Stimulated activated naive CD8-positive, alpha-beta T cell treated with anti-CD3 and anti-CD28 coated beads, Interleukin-15, amount 100 ng/mL, for 72 hours (primary cell): ENCODE results near the gene C19orf12.
"Not testable (repeated sequence)": the region's sequence is repeated elsewhere in the genome, so short reads cannot be mapped to it uniquely, and the experiment has no call there.

Experiments
- ATAC-seq: fragments of 150-1000 bp; cut with Tn5 transposase; 2 replicates; pipeline ENCODE4 v1.10.0; 2021; ENCODE audit warnings: mild to moderate bottlenecking, moderate library complexity
- DNase-seq, 2 donors: peaks; one replicate each; pipeline ENCODE4 v3.0.0; 2021 to 2022
- H3K27ac Mint-ChIP-seq, 2 donors: one replicate each; pipeline ENCODE4 v1.8.0; 2022; ENCODE audit warnings: mild to moderate bottlenecking in 2 of 2, mixed read lengths in 2 of 2, moderate library complexity in 2 of 2
- H3K27me3 Mint-ChIP-seq: one replicate; pipeline ENCODE4 v1.8.0; 2022; ENCODE audit warnings: mixed read lengths
- H3K4me1 Mint-ChIP-seq: one replicate; pipeline ENCODE4 v1.8.0; 2022; ENCODE audit warnings: mild to moderate bottlenecking, mixed read lengths
- H3K4me3 Mint-ChIP-seq, 2 donors: one replicate each; pipeline ENCODE4 v1.8.0; 2022; ENCODE audit warnings: mild to moderate bottlenecking in 2 of 2, mixed read lengths in 2 of 2, moderate library complexity in 1 of 2
- H3K9me3 Mint-ChIP-seq, 2 donors: one replicate each; pipeline ENCODE4 v1.8.0; 2022; ENCODE audit warnings: mixed read lengths in 2 of 2

C19orf12 gene

DNA sequence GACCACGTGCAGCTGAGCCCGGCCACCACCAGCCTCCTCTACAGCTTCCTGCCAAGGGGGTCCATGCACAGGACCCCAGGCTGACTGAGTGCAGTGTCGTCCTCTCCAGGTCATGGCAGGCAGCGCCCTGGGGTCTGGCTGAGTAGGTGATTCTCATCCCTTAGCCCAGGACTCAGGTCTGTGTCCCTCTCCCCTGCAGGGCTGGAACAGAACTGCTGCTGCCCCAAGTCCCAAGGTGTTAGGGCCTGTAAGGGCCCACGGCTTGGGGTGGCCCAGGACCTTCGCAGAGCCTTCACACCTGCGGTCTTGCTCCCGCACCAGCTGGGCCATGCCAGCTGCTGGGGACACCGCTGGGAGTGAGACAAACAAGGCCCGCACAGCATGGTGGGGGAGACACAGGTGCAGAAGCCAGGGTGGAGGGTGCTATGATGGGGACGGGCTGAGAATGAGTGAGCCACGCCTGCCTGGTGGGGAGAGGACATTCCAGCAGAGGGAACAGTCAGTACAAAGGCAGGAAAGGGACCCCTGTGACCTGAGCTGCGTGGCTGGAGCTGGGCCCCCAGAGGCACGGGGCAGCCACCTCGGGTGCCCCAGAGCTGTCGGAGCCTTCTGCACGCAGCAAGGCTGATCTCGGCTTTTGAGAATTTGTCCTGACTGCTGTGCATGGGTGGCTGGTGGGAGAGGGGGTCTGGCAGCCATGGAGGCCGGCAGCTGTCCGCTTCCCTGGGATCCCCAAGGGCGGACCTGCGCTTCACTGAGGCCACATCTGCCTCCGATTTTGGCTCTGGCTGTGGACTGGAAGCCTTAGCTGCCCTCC is 37.9 kb downstream of the C19orf12 start:
- Mint-ChIP-seq H3K4me3 (no peak overlapping the region), H3K9me3 (no peaks in the 10 kb centered on the region), H3K27ac (peak overlapping the region in 1 of 2 donors; percentile 77), H3K4me1 (peaks cover 91% of the 10 kb centered on the region), H3K27me3 (no peaks in the 10 kb centered on the region)
- ATAC-seq, result no peak
- DNase-seq, result no peak

- DNase-seq (no peak), ATAC-seq (no peak)
- Mint-ChIP-seq H3K9me3 (no peaks in the 10 kb centered on the region), H3K27me3 (no peaks in the 10 kb centered on the region), H3K4me3 (no peak overlapping the region), H3K27ac (peak overlapping the region in 1 of 2 donors; percentile 63), H3K4me1 (peaks cover 91% of the 10 kb centered on the region)
Observed at GRCh38 chr19:29676586-29676985, 38.5 kb downstream of the C19orf12 start.

GRCh38 chr19:29675650-29676186 is 39.3 kb downstream of the C19orf12 start:
- Mint-ChIP-seq H3K9me3 (no peaks in the 10 kb centered on the region), H3K27ac (peak overlapping the region in 1 of 2 donors; percentile 34), H3K4me3 (no peak overlapping the region), H3K4me1 (peaks cover 91% of the 10 kb centered on the region), H3K27me3 (no peaks in the 10 kb centered on the region)
- ATAC-seq (no peak), DNase-seq (no peak)

DNA sequence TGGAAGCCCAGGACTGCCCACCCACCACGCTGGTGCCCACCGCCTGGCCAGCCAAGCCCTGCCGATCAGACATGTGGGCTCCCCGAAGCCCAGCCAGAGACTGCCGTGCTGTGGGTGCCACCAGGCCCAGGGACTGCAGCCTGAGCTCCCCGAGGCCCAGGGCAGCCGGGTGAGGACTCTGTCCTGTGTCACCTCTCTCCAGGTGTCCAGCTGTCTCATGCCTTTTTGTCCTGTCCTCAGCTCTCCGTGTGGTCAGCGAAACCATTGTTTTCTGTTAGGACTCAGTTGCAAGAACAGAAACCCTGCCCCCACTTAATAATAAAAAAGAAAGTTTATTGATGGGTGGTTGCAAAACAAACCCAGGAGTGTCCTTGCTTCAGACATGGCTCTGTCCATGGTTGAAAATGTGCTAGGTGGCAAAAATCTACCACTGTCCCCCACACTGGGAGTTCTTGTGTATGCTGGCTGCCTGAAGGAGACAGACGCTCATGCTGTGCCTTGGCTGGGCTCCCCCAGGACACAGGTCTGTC is 39.9 kb downstream of the C19orf12 start:
- H3K4me3 Mint-ChIP-seq, result no peak overlapping the region
- ATAC-seq (no peak), DNase-seq (no peak)
- H3K4me1 Mint-ChIP-seq, result peaks cover 91% of the 10 kb centered on the region
- H3K27me3 Mint-ChIP-seq, result no peaks in the 10 kb centered on the region
- H3K9me3 Mint-ChIP-seq, result no peaks in the 10 kb centered on the region
- peak overlapping the region in 1 of 2 donors; percentile 83 for H3K27ac Mint-ChIP-seq

GRCh38 chr19:29674374-29675119 is 40.5 kb downstream of the C19orf12 start:
- Mint-ChIP-seq H3K9me3 (no peaks in the 10 kb centered on the region), H3K27me3 (no peaks in the 10 kb centered on the region), H3K27ac (peak overlapping the region in 1 of 2 donors; percentile 83), H3K4me3 (no peak overlapping the region), H3K4me1 (peaks cover 91% of the 10 kb centered on the region)
- DNase-seq (no peak), ATAC-seq (no peak)

GRCh38 chr19:29673451-29674371 is 41.4 kb downstream of the C19orf12 start:
- peak overlapping the region; percentile 76 to 83 for H3K4me3 Mint-ChIP-seq
- no peaks in the 10 kb centered on the region for H3K27me3 Mint-ChIP-seq
- DNase-seq, result no peak
- no peak for ATAC-seq
- H3K27ac Mint-ChIP-seq, result peak overlapping the region; percentile 87 to 90
- no peaks in the 10 kb centered on the region for H3K9me3 Mint-ChIP-seq
- peaks cover 95% of the 10 kb centered on the region for H3K4me1 Mint-ChIP-seq

DNA sequence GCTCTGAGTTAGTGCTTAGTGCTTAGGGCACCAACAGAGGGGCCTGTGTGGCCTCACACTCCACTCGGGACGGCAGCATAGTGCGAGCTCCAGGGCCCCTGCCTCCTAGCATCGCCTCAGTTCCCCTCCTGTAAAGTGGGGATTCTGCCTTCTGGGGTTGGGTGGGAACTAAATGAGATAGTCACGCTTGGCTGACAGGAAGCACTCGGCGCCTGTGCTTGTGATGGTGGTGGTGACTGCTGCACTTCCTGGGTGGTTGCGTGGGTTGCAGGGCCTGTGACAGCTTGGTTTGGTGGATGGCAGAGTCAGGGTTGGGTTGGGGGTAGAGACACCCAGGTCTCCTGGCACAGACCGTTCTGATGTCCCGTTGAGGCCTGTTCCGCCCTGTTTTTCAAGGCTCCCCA is 42.1 kb downstream of the C19orf12 start:
- Mint-ChIP-seq H3K27ac (peak overlapping the region; percentile 87 to 90), H3K9me3 (no peaks in the 10 kb centered on the region), H3K4me3 (peak overlapping the region; percentile 76 to 83), H3K4me1 (peaks cover 95% of the 10 kb centered on the region), H3K27me3 (no peaks in the 10 kb centered on the region)
- ATAC-seq, result peak; percentile 83
- peak; percentile 75 to 85 for DNase-seq

- H3K27me3 Mint-ChIP-seq, result no peaks in the 10 kb centered on the region
- H3K9me3 Mint-ChIP-seq, result no peaks in the 10 kb centered on the region
- H3K4me3 Mint-ChIP-seq, result peak overlapping the region; percentile 76 to 83
- H3K4me1 Mint-ChIP-seq, result peaks cover 95% of the 10 kb centered on the region
- H3K27ac Mint-ChIP-seq, result peak overlapping the region; percentile 87 to 90
- ATAC-seq, result no peak
- DNase-seq, result no peak
Observed at GRCh38 chr19:29672319-29672932, 42.6 kb downstream of the C19orf12 start.

- H3K4me1 Mint-ChIP-seq, result peaks cover 95% of the 10 kb centered on the region
- no peaks in the 10 kb centered on the region for H3K9me3 Mint-ChIP-seq
- DNase-seq, result peak; percentile 78 to 92
- no peaks in the 10 kb centered on the region for H3K27me3 Mint-ChIP-seq
- peak overlapping the region; percentile 87 to 95 for H3K27ac Mint-ChIP-seq
- peak; percentile 83 for ATAC-seq
- H3K4me3 Mint-ChIP-seq, result peak overlapping the region; percentile 76 to 83
Observed at GRCh38 chr19:29671393-29672160, 43.5 kb downstream of the C19orf12 start.

GRCh38 chr19:29671026-29671392 is 44.1 kb downstream of the C19orf12 start:
- not testable (repeated sequence) for H3K9me3 Mint-ChIP-seq, ATAC-seq, DNase-seq, H3K27me3 Mint-ChIP-seq
- Mint-ChIP-seq H3K27ac (peak overlapping the region; percentile 87 to 95), H3K4me3 (peak overlapping the region; percentile 76 to 83), H3K4me1 (peaks cover 94% of the 10 kb centered on the region)

GRCh38 chr19:29670255-29670654 is 44.8 kb downstream of the C19orf12 start:
- H3K27me3 Mint-ChIP-seq, result no peaks in the 10 kb centered on the region
- no peaks in the 10 kb centered on the region for H3K9me3 Mint-ChIP-seq
- peak overlapping the region; percentile 76 to 83 for H3K4me3 Mint-ChIP-seq
- DNase-seq (no peak), ATAC-seq (no peak)
- H3K27ac Mint-ChIP-seq, result peak overlapping the region in 1 of 2 donors; percentile 38
- H3K4me1 Mint-ChIP-seq, result peaks cover 86% of the 10 kb centered on the region

DNA sequence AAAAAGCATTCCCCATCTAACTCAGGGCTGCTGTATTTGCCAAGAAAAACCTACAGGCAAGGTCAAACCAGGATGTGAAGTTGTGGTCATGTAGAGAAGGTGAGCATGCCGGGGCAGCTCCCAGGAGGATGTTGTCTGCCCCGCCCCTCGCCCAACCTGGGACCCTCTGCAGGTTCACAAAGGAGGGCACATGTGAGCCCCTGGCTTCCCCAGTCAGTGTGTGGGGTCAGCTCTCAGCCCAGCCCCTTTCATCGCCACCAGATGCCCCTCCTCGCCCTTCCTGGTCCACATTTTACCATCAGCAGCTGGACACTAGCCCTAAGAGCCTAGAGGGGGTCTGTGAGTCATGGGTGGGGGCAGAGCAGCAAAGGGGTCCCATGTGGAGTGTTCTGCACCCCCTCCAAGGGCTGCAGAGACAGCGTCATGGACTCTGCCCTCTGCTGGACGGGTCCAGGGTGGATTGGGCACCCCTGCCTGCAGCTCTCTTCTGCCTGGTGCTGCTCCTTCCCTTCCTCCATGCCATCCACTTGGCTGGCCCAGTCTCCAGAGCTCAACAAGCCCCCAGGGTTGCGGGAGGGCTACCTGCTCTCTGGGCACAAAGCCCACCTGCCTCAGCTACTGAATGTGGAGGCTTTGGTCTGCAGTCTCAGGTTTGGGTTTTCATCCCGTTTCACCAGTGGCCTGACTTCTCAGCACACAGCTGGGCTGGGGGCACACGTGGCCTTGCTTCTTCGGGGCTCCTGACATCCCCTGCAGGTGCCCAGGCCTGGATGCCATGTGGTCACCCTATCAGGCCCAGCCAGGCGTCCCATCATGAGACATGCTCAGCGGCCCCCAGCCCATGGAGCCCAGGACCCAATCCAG is 46.1 kb downstream of the C19orf12 start:
- peaks cover 86% of the 10 kb centered on the region for H3K4me1 Mint-ChIP-seq
- ATAC-seq (no peak), DNase-seq (no peak)
- no peaks in the 10 kb centered on the region for H3K9me3 Mint-ChIP-seq
- H3K27me3 Mint-ChIP-seq, result no peaks in the 10 kb centered on the region
- peak overlapping the region; percentile 65 to 72 for H3K27ac Mint-ChIP-seq
- peak overlapping the region; percentile 84 to 92 for H3K4me3 Mint-ChIP-seq

DNA sequence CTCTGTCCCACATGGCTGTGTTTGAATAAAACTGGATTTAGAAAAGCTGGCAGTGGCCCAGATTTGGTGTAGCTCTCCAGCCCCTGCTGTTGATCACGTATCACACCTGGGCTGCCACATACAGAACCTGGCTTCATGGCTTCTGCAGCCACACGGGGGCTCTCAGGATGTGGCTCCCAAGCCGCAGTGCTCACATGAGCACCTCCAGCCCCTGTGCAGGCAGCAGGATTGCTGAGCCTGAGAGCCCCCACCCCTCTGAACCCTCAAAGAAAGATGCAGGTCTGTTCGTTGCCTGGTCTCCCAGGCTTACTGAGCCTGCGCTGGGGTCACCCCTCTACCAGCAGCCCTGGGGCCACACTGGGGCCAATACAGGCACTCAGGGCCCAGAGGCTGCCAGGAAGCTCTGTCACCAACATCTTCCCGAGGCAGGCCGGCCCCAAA is 47.1 kb downstream of the C19orf12 start:
- ATAC-seq, result peak; percentile 48
- H3K27me3 Mint-ChIP-seq, result no peaks in the 10 kb centered on the region
- DNase-seq, result peak; percentile 53 to 71
- peak overlapping the region; percentile 30 to 72 for H3K27ac Mint-ChIP-seq
- H3K4me1 Mint-ChIP-seq, result peaks cover 86% of the 10 kb centered on the region
- H3K4me3 Mint-ChIP-seq, result peak overlapping the region; percentile 84 to 92
- H3K9me3 Mint-ChIP-seq, result no peaks in the 10 kb centered on the region
